ENCODE data around the gene MED13L.

MED13L gene

DNA sequence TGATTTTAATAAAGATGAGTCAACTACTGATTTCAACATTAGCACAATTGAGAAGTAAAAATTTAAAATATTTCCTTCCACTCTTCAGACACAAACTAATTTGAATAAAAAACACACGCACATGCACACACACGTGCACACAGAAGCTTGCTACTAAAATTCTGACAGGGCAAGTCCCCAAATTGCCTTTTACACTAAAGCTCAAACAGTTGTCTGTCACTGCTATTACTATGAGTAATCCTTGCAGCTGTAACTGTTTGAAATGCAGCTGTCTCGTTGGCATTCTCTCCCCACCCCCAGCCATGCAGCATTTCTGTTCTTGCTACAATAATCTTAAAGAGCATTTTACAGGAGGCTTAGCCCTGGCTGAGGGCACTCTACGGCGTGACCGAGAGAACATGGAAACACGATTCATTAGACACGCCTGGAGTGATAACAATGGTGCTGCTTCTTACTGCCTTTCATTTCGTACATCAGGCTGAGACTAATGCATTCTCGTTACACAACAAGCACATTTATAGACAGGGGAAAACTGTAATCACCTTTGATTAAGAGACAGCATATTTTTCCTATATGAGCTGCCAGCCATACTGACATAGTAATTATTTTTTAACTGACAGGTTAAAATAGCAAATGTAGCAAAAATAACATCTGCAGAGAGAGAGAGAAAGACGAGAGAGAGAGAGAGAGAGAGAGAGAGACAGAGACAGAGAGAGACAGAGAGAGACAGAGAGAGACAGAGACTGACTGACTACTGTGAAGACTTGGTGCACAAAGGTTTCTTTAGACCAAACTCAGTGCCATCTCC is 153.8 kb downstream of the MED13L start:
- DNase-seq, result peak; percentile 41

DNA sequence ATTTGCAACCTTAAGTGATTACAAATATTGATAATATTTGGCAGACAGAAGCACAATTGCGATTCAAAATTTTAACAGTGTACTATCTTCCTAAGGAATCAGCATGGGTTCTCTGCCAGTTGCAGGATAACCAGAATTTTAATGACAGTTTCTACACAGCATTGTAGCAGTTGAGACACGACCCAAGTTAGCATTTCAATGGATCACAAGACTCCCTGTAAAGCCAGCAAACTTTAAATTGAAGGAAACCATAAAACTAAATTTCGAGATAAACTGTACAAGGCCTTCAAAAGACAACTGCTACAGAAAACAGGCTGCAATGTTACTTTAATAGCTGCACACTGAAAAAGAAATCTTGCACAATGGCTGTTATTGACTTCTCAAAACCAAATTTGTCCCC is 154.9 kb downstream of the MED13L start:
- DNase-seq, result no peak

DNA sequence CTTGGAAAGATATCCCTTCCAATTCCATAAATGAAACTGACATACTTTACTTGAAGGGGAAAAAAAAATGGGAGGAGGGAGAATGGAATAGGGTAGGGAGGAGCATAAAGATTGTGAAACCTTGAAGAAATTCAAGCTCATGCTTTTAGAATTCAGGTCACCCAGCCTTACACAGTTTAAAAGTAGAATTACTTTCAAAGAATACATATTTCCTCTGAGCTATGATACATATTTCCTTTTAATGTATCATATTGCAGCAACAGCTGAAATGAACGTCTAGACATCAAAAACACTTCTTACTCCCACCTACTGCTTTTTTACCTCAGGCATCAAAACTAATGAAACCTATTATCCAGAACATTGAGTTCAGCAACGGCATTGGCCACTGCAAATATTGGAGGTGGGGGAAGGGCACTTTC is 156.0 kb downstream of the MED13L start:
- no peak for DNase-seq

DNA sequence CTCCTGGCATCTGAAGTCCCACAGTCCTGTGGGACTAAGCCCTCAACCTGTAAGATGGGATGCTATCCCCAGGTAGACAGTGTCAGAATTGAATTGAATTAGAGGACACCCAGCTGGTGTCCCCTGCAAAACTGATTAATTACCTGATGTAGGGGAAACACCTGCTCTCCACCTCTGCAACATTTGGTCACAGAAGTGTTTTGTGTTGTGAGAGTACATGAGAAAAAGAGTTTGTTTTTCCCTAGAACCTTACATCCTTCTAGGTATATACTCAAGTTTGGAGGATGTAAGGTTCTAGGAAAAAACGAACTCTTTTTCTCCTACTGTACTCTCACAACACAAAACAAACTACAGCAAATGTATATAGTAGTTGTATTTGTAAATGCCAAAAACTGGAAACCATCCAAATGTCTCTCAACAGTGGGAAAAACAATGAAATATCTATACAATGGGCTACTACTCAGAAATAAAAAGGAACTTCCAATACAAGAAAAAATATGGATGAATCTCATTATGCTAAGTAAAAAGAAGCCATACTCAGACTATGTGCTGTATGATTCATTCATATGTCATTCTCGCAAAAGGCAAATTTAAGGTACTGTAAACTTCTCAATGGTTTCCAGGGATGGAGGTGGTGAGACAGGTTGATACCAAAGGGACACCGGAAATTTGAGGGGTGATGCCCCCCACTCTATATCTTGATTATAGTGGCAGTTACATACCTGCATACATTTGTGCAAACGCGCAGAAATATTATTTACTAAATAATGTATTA is 160.7 kb downstream of the MED13L start:
- no peak for DNase-seq

DNA sequence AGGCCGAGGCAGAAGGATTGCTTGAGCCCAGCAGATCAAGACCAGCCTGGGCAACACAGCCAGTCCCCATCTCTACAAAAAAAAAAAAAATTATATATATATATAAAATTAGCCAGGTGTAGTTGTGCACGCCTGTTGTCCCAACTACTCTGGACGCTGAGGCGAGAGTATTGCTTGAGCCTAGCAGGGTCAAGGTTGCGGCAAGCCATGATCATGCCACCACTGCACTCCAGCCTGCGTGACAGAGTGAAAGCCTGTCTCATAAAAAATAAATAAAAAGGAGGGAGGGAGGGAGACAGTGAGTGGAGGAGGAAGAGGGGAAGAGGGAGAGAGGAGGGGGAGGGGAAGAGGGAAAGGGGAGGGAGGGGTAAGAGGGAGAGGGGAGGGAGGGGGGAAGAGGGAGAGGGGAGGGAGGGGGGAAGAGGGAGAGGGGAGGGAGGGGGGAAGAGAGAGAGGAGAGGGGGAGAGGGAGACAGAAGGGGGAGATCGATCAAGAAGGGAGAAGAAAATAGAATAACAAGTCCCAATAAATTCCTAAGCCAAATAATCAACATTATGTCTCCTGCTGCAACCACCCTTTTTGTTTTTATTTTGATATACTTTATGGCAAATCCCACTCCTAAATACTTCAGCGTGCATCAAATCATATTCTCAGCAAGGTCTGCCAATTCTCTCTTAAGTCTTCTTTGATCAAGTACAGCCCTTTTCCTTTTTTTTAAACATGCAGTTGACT is 163.9 kb downstream of the MED13L start:
- no peak for DNase-seq

DNA sequence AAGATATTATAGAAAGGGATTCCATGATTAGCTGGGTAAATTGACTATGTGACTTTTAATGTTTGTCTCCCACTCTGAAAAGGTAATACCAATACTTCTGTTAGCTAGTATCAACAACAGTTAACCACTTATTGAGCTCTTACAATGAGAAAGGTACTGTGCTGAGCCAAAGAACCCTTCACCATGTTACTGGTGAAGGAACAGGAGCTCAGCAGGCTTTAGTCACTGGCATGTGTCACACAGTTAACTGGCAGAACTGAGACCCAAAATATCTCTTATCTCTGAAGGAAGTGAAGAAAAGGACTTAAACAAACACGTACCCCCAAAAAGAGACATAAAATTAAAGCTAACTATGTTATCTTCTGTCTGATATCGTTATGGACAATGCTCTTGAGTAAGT is 170.6 kb downstream of the MED13L start:
- DNase-seq, result no peak

DNA sequence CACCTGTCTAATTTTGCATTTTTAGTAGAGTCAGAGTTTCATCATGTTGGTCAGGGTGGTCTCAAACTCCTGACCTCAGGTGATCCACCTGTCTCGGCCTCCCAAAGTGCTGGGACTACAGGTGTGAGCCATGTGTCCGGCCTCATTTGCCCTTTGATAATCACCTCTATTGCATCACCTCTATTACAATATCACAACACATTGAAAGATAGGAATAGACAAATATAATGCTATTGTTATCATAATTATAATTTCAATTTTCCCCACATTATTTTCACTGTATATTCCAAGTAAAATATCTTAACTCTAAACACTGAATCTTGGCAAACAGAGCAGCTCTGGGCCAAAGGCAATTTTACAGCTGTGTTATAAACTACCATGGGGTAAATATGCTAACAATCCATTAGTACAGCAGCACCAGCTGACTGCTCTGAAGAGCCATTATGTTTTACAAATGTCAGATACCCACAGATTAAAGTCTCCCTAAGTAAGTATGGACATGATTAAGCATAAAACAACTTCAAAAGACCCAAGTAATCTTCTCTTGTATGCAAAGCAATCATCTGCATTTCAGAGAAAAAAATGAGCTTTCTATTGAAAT is 173.2 kb downstream of the MED13L start:
- no peak for DNase-seq

DNA sequence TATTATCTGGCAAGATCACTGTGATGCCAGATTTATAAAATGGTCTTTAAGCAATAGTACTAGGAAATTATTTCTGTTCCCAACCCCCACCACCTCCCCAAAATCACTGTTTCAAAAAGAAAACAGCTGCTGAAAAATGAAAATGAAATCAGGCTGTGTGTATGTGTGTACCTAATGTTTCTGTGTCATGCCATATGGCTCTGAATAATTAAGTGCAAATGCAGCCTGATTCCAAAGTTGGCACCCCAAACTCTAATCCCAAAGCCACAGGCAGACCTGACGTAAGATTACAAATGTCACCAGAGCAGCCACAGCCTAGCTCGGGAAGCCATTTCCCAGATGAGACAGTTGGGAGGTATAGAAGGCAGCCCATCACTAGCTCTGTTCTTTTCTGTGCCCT is 175.5 kb downstream of the MED13L start:
- DNase-seq, result no peak

DNA sequence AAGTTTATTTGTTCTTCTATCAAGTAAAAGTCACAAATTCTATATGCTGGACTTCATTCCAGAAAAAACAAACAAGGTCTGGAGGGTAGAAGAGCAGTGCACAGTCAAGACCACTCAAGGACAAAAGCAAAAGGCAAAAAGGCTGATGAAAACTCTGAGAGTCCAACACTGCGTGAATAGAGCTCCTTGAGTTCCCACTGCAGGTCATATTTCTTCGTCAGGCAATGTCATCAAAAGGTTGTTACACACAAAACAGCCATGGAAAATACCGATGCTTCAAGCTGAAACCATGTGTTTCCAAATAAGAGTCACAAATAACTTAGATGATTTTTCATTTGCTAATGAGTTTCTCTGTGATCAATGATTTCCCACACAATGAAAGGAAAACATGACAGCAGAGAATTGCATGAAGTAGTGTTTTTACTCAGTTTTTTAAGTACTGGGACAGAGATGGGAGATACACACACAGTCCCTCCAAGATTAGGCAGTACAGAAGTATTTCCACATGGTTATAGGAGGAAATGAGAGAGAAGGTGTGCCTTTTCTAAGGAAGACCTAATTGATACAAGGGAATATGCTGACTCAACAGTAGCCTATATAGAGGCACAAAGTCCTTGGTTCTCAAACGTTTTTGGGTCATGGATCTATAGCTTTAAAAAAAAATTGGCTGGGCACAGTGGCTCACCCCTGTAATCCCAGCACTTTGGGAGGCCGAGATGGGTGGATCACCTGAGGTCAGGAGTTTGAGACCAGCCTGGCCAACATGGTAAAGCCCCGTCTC is 177.7 kb downstream of the MED13L start:
- DNase-seq, result no peak

DNA sequence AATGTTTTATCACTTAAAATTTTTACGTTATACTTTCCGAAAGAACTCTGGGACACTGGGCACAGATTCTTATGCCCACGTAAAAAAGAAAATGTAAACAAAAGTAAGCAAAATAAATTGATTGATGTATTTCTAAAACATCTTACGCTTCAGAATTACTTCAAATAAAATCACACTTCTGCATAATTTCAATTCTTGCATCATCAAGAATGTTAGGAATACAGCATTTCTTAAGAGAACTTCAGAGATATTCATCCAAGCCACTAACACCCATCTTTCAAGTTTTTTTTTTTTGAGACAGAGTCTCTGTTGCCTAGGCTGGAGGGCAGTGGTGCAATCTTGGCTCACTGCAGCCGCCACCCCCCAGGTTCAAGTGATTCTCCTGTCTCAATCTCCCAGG is 180.6 kb downstream of the MED13L start:
- DNase-seq, result no peak

DNA sequence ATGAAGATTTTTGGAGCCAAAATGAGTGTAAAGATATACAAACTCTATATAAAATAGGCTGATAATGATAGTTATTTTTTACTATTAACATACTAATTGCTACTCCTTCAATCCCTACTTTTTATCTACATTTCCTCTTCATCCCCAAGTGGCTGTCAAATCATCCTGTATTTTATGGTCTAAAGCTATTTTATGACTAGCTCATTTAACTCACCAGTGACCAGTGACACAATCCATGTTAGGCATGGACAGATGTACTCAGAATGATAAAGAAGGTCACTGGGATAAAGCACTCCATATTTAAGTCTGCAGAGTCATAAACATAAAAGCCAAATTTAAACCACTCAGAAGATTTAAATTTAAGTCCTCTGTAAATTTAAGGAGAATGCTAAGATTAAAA is 183.0 kb downstream of the MED13L start:
- no peak for DNase-seq

DNA sequence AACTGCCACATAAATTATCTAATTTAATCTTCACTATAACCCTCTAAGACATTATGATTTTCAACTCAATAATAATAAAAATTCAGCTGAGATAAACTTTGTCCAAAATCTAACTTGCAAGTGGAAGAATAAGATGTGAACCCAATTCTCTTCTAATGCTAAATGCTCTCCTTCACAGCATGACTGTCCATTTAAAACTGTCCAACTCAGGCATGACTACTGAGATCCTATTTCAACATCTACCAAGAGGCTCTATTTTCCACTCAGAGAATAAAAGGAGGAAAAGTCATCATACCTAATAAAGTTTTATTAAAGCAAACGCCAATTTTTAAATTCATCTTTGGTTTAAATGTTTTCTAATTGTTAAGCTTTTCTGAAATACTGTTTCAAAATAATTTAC is 183.6 kb downstream of the MED13L start:
- DNase-seq, result no peak

DNA sequence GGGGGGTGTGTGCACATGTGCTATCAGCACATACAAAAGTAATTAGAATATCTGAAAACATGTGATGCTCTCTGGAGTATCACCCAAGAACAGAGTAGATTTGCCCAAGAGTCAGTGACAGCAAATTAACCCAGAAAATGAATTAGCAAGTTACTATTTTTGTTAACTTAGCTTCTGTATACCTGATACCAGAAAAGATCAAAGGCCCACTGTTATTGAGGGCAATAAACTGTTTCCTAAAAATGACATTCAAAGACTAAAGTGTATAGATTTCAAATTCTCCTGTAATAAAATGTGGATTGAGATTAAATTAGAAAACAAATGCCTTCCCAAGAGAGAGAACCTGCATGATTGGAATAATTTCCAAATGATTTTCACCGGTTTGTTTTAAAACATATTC is 184.7 kb downstream of the MED13L start:
- DNase-seq, result no peak

DNA sequence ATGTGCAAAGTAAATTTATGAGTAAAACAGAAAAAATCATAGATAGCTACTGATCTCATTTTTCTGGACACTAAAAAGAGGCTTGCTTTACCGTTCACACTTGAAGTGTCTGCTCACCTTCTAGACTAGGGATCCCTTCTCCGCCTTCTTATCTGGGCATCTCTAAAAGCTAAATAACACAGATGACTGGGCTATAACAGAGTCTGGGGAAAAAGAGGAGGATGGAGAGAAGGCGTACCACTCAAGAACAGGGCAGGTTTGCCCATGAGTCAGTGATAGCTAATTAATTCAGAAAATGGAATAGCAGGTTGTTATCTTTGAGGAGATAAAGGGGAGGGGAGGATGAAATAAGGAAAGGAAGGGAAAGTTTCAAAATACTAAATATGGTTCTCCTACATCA is 185.3 kb downstream of the MED13L start:
- DNase-seq, result no peak

DNA sequence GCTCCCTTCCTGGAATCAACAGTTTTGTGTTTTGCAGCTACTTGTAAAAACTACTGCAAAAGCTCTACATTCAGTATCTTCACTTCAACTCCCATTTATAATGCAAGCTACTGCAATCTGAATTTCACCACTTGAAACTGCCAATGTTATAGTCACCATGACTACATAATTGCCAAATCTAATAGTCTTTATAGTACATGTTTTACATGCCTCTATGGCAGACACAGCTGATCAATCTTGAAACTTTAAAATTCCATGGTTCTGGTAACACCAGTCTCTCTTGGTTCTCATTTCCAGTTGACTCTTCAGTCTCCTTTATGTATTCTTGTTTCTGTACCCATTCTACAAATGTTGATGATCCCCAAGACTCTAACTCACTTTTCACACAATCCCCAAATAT is 185.9 kb downstream of the MED13L start:
- DNase-seq, result no peak

DNA sequence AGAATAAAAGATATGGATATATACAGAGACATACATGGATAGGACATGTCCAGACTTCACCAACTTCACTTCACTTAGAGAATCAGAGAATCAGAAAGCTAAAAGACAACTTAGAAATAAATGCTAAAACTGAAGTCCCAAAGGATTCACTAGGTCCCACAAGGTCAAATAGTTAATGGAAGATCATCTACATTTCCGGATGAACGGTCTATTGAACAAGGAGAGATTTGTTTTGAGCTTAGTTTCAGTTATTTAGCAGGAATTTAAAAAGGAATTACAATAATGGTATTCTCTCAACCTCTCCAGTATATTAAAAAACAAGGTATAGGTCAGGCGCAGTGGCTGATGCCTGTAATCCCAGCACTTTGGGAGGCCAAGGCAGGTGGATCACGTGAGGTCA is 187.0 kb downstream of the MED13L start:
- no peak for DNase-seq

DNA sequence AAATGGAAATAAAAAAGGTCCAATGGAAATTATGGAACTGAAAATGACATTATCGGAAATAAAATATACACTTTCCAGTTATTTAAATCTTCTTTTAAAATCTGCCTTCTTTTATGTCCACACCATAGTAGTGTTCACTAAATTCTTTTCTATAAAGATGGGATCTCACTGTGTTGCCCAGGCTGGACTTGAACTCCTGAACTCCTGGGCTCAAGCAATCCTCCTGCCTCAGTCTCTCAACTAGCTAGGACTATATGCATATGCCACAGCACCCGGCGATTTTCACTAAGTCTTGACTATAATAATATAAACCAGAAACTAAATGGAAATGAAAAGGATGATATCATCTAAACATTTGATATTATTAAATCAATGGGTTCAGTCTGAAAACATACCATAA is 188.4 kb downstream of the MED13L start:
- no peak for DNase-seq

DNA sequence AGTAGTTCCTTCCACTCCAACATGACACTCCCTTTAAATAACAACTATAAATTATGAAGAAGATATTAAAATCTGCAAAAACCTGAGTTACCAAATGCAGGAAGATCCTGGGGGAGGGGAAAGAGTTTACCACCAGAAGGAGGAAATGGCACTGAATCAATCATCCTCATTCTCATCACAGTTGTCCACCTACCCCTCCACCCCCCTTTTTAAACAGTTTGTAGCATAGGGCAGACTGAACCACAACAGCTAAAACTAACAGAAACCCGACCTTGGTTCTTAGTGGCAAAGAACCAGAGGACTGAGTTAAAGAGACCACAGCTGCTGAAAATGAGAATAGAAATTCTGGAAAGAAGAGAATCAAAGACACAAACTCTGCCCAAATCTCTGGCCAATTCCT is 189.5 kb downstream of the MED13L start:
- DNase-seq, result peak; percentile 8

DNA sequence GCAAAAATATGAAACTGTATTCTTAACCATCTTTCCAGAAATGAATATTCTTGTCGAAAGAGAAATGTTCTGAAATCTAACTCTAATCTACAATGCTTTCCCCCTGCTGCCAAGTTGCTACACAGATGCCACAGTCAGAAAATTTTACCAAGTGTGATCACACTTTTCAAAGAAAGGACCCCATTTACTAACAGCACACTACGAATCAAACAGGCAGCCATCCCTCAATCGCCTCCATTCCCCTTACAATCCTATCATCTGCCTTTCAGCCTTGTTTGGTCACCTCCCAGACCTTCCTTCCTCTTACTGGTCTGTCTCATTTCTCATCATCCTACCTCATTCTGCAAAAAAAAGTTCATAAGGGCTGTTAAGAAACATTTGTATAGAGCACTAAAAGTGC is 190.1 kb downstream of the MED13L start:
- no peak for DNase-seq

DNA sequence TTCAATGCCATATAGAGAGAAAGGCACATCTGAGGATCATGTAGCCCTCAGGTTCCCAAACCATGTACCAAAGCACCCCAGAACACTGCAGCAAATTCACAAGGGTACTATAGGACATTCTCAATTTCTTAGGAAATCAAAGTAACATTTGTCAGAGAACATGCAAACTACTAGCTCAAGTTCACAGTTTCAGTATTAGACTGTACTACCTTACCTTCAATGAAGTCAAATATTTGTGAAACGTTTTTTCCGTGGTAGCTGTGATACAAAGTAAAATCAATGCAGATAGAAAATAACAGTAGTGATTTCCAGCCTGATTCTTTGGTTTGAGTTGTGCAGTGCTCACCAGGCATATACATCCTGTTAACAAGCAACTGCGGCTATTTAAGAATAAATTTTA is 197.1 kb downstream of the MED13L start:
- DNase-seq, result no peak

DNA sequence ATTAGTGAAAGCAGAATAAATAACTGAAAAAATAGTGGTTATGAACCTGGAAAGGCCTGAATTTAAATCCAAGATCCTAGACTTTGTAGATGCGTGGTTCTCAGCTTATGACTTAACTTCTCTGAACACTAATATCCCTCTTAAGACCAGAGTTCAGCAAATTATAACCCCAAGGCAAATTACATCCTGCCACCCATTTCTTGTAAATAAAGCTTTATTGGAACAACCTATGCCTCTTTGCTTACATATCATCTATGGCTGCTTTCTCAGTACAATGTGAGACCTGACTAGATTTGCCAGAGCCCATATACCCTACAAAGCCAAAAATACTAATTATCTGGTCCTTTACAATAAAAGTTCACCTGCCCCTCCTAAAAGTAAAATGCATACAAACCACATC is 199.1 kb downstream of the MED13L start:
- DNase-seq, result no peak

DNA sequence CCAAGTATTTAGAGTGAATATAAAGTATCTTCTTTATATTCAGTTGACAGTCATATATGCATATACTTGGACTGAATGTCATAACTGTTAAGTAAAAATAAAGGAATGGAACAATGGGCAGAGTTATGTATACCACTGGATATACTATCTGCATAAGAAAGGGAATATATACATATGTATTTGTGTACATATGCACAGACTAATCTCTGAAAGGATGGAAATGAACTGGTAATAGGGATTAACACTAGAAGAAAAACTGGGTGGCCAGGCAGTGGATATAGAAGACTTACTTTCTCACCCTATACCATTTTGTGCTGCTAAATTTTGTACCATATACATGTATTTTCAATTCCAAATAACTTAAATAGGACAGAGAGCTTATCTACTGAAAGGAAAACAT is 200.1 kb downstream of the MED13L start:
- no peak for DNase-seq

DNA sequence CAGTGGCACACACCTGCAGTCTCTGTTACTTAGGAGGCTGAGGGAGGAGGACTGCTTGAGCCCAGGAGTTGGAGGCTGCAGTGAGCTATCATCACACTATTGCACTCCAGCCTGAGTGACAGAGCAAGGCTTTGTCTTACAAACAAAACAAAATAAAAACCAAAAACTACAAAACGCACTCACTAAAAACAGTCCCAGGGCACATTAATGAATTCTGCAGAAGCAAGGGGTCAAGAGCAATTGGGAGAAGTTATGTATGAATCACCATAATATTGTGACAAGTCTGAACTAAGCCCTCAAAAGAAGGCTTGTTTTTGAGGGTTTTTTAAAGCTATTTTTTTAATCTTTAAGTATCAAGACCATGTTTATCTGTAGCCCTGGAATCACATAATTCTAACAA is 201.1 kb downstream of the MED13L start:
- DNase-seq, result no peak

Data from CD4-positive, alpha-beta T cell treated with Interleukin-4 for 4 hours (primary cell).